ENCODE results near the gene RABAC1. TPM values are rescaled to one million over a fixed set of nuclear protein-coding genes. Genes with fewer than 3 reads are reported as not detected.
"Not testable (repeated sequence)": the region's sequence is repeated elsewhere in the genome, so short reads cannot be mapped to it uniquely, and the experiment has no call there.

Gene RABAC1
- total and polyA plus RNA-seq, 3 experiments from 2014 or later, result 74.7 to 220 (median 83.3) TPM

- H3K27me3 Mint-ChIP-seq, result peaks cover 13 to 15% of the 10 kb centered on the region in 2 donors
- H3K4me1 Mint-ChIP-seq, result peaks cover 36 to 63% (median 39%) of the 10 kb centered on the region in 3 donors
- DNase-seq, result peak in 2 of 5 donors; percentile 23 to 69
- peak overlapping the region in 6 of 7 donors; percentile 74 to 89 (median 83) for H3K4me3 Mint-ChIP-seq
- no peaks in the 10 kb centered on the region for H3K36me3 ChIP-seq (ENCODE audit: insufficient read depth, low read length)
- peaks cover 8% of the 10 kb centered on the region for H3K27me3 ChIP-seq (ENCODE audit: insufficient read depth, low read length, poor library complexity, severe bottlenecking)
- H3K4me3 ChIP-seq (ENCODE audit: low read length), result peak overlapping the region; percentile 50
- no peak overlapping the region for H3K27ac ChIP-seq (ENCODE audit: low read depth, low read length)
- H3K36me3 Mint-ChIP-seq, result no peaks in the 10 kb centered on the region
- peaks cover 0 to 2% (median 0%) of the 10 kb centered on the region in 5 donors for H3K9me3 Mint-ChIP-seq
- H3K9me3 ChIP-seq (ENCODE audit: low read length), result no peaks in the 10 kb centered on the region
- CTCF ChIA-PET, result interaction anchor here (1.6 kb wide), 1 partner anchor 12 kb away, joined by 5 read pairs; no protein-coding TSS in a partner anchor
- POLR2A ChIA-PET, result interaction anchor here (0.6 to 0.7 kb wide), 2 partner anchors 9 to 41 kb away, joined by 3 read pairs; no protein-coding TSS in a partner anchor
- peaks cover 36% of the 10 kb centered on the region for H3K4me1 ChIP-seq (ENCODE audit: insufficient read depth, low read length)
- peak overlapping the region in 6 of 8 donors; percentile 81 to 97 (median 92) for H3K27ac Mint-ChIP-seq
Measured at GRCh38 chr19:41939861-41940730, 19.0 kb downstream of the RABAC1 start.

DNA sequence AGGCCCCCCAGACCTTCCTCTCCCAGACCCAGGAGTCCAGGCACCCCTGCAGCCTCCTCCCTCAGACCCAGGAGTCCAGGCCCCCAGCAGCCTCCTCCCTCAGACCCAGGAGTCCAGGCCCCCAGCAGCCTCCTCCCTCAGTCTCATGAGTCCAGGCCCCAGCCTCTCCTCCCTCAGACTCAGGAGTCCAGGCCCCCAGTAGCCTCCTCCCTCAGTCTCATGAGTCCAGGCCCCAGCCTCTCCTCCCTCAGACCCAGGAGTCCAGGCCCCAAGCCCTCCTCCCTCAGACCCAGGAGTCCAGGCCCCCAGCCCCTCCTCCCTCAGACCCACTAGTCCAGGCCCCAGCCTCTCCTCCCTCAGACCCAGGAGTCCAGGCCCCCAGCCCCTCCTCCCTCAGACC, 19.9 kb downstream of the RABAC1 start:
- H3K4me3 Mint-ChIP-seq; H3K9me3 ChIP-seq (ENCODE audit: low read length); H3K27me3 ChIP-seq (ENCODE audit: insufficient read depth, low read length, poor library complexity, severe bottlenecking); H3K27ac ChIP-seq (ENCODE audit: low read depth, low read length); H3K36me3 ChIP-seq (ENCODE audit: insufficient read depth, low read length); H3K9me3 Mint-ChIP-seq; CTCF ChIA-PET; DNase-seq; H3K36me3 Mint-ChIP-seq; H3K4me3 ChIP-seq (ENCODE audit: low read length): not testable (repeated sequence)
- Mint-ChIP-seq H3K4me1 (peaks cover 35 to 63% (median 38%) of the 10 kb centered on the region in 3 donors), H3K27me3 (peaks cover 16 to 18% of the 10 kb centered on the region in 2 donors), H3K27ac (peak overlapping the region in 3 of 8 donors; percentile 22 to 94 (median 60))
- POLR2A ChIA-PET, result interaction anchor here (0.6 to 0.7 kb wide), 2 partner anchors 8 to 40 kb away, joined by 3 read pairs; no protein-coding TSS in a partner anchor
- H3K4me1 ChIP-seq (ENCODE audit: insufficient read depth, low read length), result peaks cover 36% of the 10 kb centered on the region

DNA sequence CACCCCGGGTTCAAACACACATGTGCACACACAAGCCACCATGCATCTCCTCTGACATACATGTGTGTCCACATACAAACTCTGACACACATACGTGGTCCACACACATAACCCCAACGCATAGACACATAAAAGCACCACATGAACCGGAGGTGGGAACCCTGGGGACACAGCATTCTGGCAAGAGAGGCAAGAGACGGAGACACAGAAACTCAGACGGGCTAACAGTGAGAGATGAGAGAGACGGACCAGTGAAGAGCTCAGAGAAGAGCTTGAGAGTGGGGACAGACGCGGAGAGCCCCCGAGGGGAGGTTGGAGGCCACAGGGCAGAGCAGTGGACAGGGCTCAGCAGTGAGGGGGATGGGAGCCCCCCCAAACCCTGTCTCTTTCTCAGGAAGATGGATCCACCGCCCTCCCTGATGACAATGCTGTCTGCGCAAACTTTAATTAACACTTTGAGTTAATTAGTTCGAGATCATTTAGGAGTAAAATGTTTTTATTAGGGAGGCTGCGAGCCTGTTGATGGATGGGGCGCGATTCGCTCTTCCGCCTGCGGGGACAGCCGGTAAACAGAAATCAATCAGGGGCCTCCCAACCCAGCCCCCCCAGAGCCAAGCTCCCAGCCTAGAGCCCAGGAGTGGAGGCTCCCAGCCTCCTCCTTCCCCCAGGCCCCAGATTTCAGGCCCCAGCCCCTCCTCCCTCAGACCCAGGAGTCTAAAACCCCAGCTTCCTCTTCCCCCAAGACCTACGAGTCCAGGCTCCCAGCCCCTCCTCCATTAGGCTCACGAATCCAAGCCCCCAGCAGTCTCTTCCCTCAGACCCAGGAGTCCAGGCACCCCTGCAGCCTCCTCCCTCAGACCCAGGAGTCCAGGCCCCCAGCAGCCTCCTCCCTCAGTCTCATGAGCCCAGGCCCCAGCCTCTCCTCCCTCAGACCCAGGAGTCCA, 21.3 kb downstream of the RABAC1 start:
- H3K4me3 ChIP-seq (ENCODE audit: low read length), result no peak overlapping the region
- Mint-ChIP-seq H3K9me3 (peaks cover 0 to 2% (median 0%) of the 10 kb centered on the region in 5 donors), H3K27ac (peak overlapping the region in 7 of 8 donors; percentile 40 to 90 (median 65)), H3K4me3 (peak overlapping the region in 4 of 7 donors; percentile 5 to 55 (median 24)), H3K27me3 (peaks cover 14 to 18% of the 10 kb centered on the region in 2 donors), H3K36me3 (no peaks in the 10 kb centered on the region), H3K4me1 (peaks cover 42 to 62% (median 42%) of the 10 kb centered on the region in 3 donors)
- H3K9me3 ChIP-seq (ENCODE audit: low read length), result no peaks in the 10 kb centered on the region
- no peak overlapping the region for H3K27ac ChIP-seq (ENCODE audit: low read depth, low read length)
- H3K27me3 ChIP-seq (ENCODE audit: insufficient read depth, low read length, poor library complexity, severe bottlenecking), result peaks cover 8% of the 10 kb centered on the region
- ChIA-PET POLR2A (interaction anchor here (0.9 to 2.3 kb wide), 4 partner anchors 8 to 66 kb away, joined by 3 to 14 read pairs (median 3); no protein-coding TSS in a partner anchor), CTCF (interaction anchor here (0.8 to 2.2 kb wide), 5 partner anchors 8 to 65 kb away, joined by 4 to 12 read pairs (median 7); no protein-coding TSS in a partner anchor)
- H3K4me1 ChIP-seq (ENCODE audit: insufficient read depth, low read length), result peaks cover 39% of the 10 kb centered on the region
- DNase-seq, result no peak
- H3K36me3 ChIP-seq (ENCODE audit: insufficient read depth, low read length), result no peaks in the 10 kb centered on the region

DNA sequence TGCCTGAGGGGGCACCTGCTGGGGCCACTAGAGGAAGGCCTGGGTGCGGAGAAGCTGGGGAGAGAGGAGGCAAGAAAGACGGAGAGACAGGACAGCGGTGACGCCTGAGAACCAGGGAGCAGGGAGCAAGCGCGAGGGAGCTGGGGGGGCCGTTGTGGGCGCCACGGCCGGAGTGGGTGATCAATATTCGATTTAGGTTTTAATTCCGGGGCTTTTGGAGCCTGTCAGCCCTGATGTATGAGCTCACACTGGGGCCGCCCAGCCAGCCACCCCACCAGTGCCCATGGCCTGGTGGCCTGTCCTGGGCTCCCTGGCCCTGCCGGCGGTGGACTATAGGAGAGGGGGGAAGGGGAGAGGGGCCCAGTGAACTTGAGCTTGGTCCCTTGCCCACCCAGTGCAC, 22.2 kb downstream of the RABAC1 start:
- Mint-ChIP-seq H3K4me1 (peaks cover 42 to 59% (median 42%) of the 10 kb centered on the region in 3 donors), H3K27ac (peak overlapping the region in 7 of 8 donors; percentile 69 to 95 (median 85)), H3K4me3 (peak overlapping the region in 2 of 7 donors; percentile 25 to 48), H3K27me3 (peaks cover 12 to 18% of the 10 kb centered on the region in 2 donors), H3K9me3 (peaks cover 0 to 2% (median 0%) of the 10 kb centered on the region in 5 donors), H3K36me3 (no peaks in the 10 kb centered on the region)
- POLR2A ChIA-PET, result interaction anchor here (0.7 to 2.3 kb wide), 5 partner anchors 9 to 66 kb away, joined by 3 to 14 read pairs (median 3); partner anchors contain the start of gene ARHGEF1
- Histone ChIP-seq H3K36me3 (ENCODE audit: insufficient read depth, low read length) (no peaks in the 10 kb centered on the region), H3K27me3 (ENCODE audit: insufficient read depth, low read length, poor library complexity, severe bottlenecking) (peaks cover 8% of the 10 kb centered on the region), H3K4me1 (ENCODE audit: insufficient read depth, low read length) (peaks cover 39% of the 10 kb centered on the region), H3K4me3 (ENCODE audit: low read length) (no peak overlapping the region), H3K27ac (ENCODE audit: low read depth, low read length) (no peak overlapping the region), H3K9me3 (ENCODE audit: low read length) (no peaks in the 10 kb centered on the region)
- CTCF ChIA-PET, result interaction anchor here (0.8 to 2.2 kb wide), 5 partner anchors 9 to 64 kb away, joined by 4 to 12 read pairs (median 7); no protein-coding TSS in a partner anchor
- DNase-seq, result no peak

GRCh38 chr19:41936416-41936850, 22.7 kb downstream of the RABAC1 start:
- H3K27me3 ChIP-seq (ENCODE audit: insufficient read depth, low read length, poor library complexity, severe bottlenecking), result peaks cover 8% of the 10 kb centered on the region
- Mint-ChIP-seq H3K27me3 (peaks cover 9 to 17% of the 10 kb centered on the region in 2 donors), H3K9me3 (peaks cover 0 to 1% (median 0%) of the 10 kb centered on the region in 5 donors), H3K27ac (peak overlapping the region in 7 of 8 donors; percentile 69 to 95 (median 85)), H3K36me3 (no peaks in the 10 kb centered on the region), H3K4me1 (peaks cover 38 to 55% (median 38%) of the 10 kb centered on the region in 3 donors), H3K4me3 (peak overlapping the region in 4 of 7 donors; percentile 25 to 63 (median 40))
- H3K9me3 ChIP-seq (ENCODE audit: low read length), result no peaks in the 10 kb centered on the region
- DNase-seq, result peak in 4 of 5 donors; percentile 49 to 88 (median 66)
- H3K4me3 ChIP-seq (ENCODE audit: low read length), result no peak overlapping the region
- H3K36me3 ChIP-seq (ENCODE audit: insufficient read depth, low read length), result no peaks in the 10 kb centered on the region
- ChIA-PET CTCF (interaction anchor here (1.6 to 2.2 kb wide), 4 partner anchors 9 to 64 kb away, joined by 6 to 12 read pairs (median 9); no protein-coding TSS in a partner anchor), POLR2A (interaction anchor here (0.7 to 2.3 kb wide), 3 partner anchors 9 to 64 kb away, joined by 3 to 14 read pairs (median 4); partner anchors contain the start of gene ARHGEF1)
- H3K27ac ChIP-seq (ENCODE audit: low read depth, low read length), result no peak overlapping the region
- H3K4me1 ChIP-seq (ENCODE audit: insufficient read depth, low read length), result peaks cover 39% of the 10 kb centered on the region

GRCh38 chr19:41935760-41936415, 23.2 kb downstream of the RABAC1 start:
- H3K4me3 ChIP-seq (ENCODE audit: low read length), result no peak overlapping the region
- H3K36me3 ChIP-seq (ENCODE audit: insufficient read depth, low read length), result no peaks in the 10 kb centered on the region
- ChIA-PET CTCF (interaction anchor here (1.0 to 3.5 kb wide), 5 partner anchors 10 to 76 kb away, joined by 5 to 27 read pairs (median 11); partner anchors contain the start of gene RPS19), POLR2A (interaction anchor here (0.6 to 2.3 kb wide), 2 partner anchors 8 to 10 kb away, joined by 5 to 14 read pairs; no protein-coding TSS in a partner anchor)
- Mint-ChIP-seq H3K9me3 (no peaks in the 10 kb centered on the region), H3K4me3 (peak overlapping the region in 4 of 7 donors; percentile 25 to 63 (median 40)), H3K36me3 (no peaks in the 10 kb centered on the region), H3K27ac (peak overlapping the region in 7 of 8 donors; percentile 69 to 95 (median 85)), H3K27me3 (peaks cover 7 to 13% of the 10 kb centered on the region in 2 donors), H3K4me1 (peaks cover 35 to 54% (median 39%) of the 10 kb centered on the region in 3 donors)
- peaks cover 39% of the 10 kb centered on the region for H3K4me1 ChIP-seq (ENCODE audit: insufficient read depth, low read length)
- H3K27me3 ChIP-seq (ENCODE audit: insufficient read depth, low read length, poor library complexity, severe bottlenecking), result peaks cover 8% of the 10 kb centered on the region
- DNase-seq, result peak in 1 of 5 donors; percentile 49
- no peak overlapping the region for H3K27ac ChIP-seq (ENCODE audit: low read depth, low read length)
- no peaks in the 10 kb centered on the region for H3K9me3 ChIP-seq (ENCODE audit: low read length)

All from CD8-positive, alpha-beta memory T cell (primary cell).